Vagina (tissue), 2 donors: ENCODE results near the gene CLEC18B.

ENCODE experiments used
- POLR2A ChIP-seq, 2 donors: fragments of 450-650 bp; IDR thresholded peaks; one replicate each; pipeline ENCODE4 v1.6.1; 2017; ENCODE audit warnings: antibody characterized with exemption in 2 of 2, mild to moderate bottlenecking in 2 of 2, moderate library complexity in 2 of 2
- TF ChIP-seq, protein P1 (sequence below), 3 experiments: fragments of 450-650 bp in 2 of 3; fragments of 200-600 bp in 1 of 3; sonication (generic) in 1 of 3; IDR thresholded peaks; one replicate each; pipeline ENCODE4 v1.5.1; 2017 to 2019; ENCODE audit warnings: antibody characterized with exemption in 3 of 3, mild to moderate bottlenecking in 2 of 3, moderate library complexity in 2 of 3

DNA sequence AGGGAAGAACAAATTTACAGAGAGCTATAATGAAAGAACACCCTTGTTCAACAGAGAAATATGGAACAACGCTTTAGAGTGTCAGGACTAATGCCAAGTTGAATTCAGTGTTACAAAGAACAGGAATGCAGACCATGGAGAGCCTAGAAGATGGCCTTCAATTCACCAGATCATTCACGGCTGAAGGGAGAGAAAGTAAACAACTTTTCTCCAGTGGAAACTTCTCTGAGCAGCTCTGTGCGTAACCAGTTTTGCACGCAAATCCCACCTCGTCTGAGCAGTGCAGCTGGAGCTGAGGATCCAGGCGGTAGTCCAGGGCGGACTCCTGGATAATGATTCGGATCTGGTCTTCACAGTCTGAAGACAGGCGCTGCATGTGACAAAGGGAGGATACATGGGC, 40.5 kb upstream of the CLEC18B start:
- TF ChIP-seq, protein P1, sequence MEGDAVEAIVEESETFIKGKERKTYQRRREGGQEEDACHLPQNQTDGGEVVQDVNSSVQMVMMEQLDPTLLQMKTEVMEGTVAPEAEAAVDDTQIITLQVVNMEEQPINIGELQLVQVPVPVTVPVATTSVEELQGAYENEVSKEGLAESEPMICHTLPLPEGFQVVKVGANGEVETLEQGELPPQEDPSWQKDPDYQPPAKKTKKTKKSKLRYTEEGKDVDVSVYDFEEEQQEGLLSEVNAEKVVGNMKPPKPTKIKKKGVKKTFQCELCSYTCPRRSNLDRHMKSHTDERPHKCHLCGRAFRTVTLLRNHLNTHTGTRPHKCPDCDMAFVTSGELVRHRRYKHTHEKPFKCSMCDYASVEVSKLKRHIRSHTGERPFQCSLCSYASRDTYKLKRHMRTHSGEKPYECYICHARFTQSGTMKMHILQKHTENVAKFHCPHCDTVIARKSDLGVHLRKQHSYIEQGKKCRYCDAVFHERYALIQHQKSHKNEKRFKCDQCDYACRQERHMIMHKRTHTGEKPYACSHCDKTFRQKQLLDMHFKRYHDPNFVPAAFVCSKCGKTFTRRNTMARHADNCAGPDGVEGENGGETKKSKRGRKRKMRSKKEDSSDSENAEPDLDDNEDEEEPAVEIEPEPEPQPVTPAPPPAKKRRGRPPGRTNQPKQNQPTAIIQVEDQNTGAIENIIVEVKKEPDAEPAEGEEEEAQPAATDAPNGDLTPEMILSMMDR (IDR thresholded peaks at IDR 0.05): no peak
- no peak for TF ChIP-seq POLR2A (IDR thresholded peaks at IDR 0.05)
